Osteoblast (primary cell): ENCODE results near the gene NAXD. TPM values are rescaled to one million over a fixed set of nuclear protein-coding genes. Genes with fewer than 3 reads are reported as not detected.
A peak's percentile ranks its signal among the peaks of the same experiment; 100 is the strongest.

Experiments
- DNase-seq: peaks from one replicate; pipeline ENCODE4 v3.0.0; 2011; ENCODE audit warnings: low spot score, mixed read lengths; ENCODE audit not compliant: insufficient read length; ENCODE audit errors: missing footprints
- H2AFZ ChIP-seq: 2 replicates; pipeline ENCODE4 v1.6.0; 2011; ENCODE audit warnings: mild to moderate bottlenecking, low read length
- H3K27ac ChIP-seq: 2 replicates; pipeline ENCODE4 v1.5.1; 2011; ENCODE audit warnings: mild to moderate bottlenecking, low read depth, low read length, moderate library complexity
- H3K27me3 ChIP-seq: 2 replicates; pipeline ENCODE4 v1.6.0; 2012; ENCODE audit warnings: mild to moderate bottlenecking, control low read depth, inconsistent platforms, low read length, moderate library complexity; ENCODE audit not compliant: insufficient read depth
- H3K36me3 ChIP-seq: 2 replicates; pipeline ENCODE4 v1.5.1; 2011; ENCODE audit warnings: mild to moderate bottlenecking, low read length, control low read depth, moderate library complexity; ENCODE audit not compliant: insufficient read depth
- H3K4me1 ChIP-seq: 2 replicates; pipeline ENCODE4 v1.5.1; 2011; ENCODE audit warnings: mild to moderate bottlenecking, low read length, control low read depth, moderate library complexity; ENCODE audit not compliant: insufficient read depth
- H3K4me2 ChIP-seq: 2 replicates; pipeline ENCODE4 v1.6.0; 2011; ENCODE audit warnings: mild to moderate bottlenecking, low read length; ENCODE audit not compliant: insufficient read depth
- H3K4me3 ChIP-seq: fragments of 200-600 bp; sonication (generic); 3 replicates; pipeline ENCODE4 v1.5.1; 2012; ENCODE audit warnings: mild to moderate bottlenecking, low read length, inconsistent platforms; ENCODE audit not compliant: insufficient read depth
- H3K79me2 ChIP-seq: 2 replicates; pipeline ENCODE4 v1.6.0; 2012; ENCODE audit warnings: mild to moderate bottlenecking, low read length, control low read depth, inconsistent platforms; ENCODE audit not compliant: insufficient read depth
- H3K9me3 ChIP-seq: 2 replicates; pipeline ENCODE4 v1.5.1; 2011; ENCODE audit warnings: low read depth, low read length, control low read depth
- H4K20me1 ChIP-seq: 2 replicates; pipeline ENCODE4 v1.6.0; 2012; ENCODE audit warnings: mild to moderate bottlenecking, low read length, control low read depth; ENCODE audit not compliant: insufficient read depth
- CTCF ChIP-seq: IDR thresholded peaks from 2 replicates; pipeline ENCODE4 v1.5.1; 2011; ENCODE audit warnings: mild to moderate bottlenecking, low read depth, low read length, moderate library complexity; ENCODE audit errors: extremely low read depth
- total RNA-seq: library from RNA; depleted of rRNA; stranded (reverse); fragments of >200 nt; gene quantifications from 2 replicates; pipeline ENCODE4 v1.2.3, GENCODE V29; 2012

Gene NAXD
- total RNA-seq, 1 donor: 15.9 TPM

DNA sequence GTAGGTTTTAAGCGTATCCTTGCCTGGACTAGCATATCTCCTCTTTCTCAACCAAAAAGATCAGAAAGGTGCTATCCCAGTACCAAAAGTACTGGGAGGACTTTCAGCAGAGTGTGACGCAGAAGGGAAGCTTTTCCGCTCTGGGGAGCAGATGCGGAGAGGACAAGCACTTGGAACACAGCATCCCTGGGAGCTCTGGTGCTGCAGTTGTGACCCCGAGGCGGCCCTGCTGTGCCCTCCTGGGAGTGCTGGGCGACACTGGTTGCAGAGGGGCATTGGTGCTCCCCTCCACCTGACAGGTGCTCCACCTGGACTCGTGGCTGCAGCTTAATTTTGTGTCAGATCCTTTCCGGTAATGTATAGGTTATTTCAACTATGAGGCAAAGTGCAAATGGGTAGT, 3.4 kb downstream of the NAXD start:
- H4K20me1 ChIP-seq: peaks cover 59% of the 10 kb centered on the region
- H3K4me2 ChIP-seq: no peak overlapping the region
- DNase-seq: no peak
- TF ChIP-seq CTCF: no peak
- H3K79me2 ChIP-seq: peaks cover 82% of the 10 kb centered on the region
- peaks cover 11% of the 10 kb centered on the region for H3K36me3 ChIP-seq
- no peak overlapping the region for H3K27ac ChIP-seq
- H3K27me3 ChIP-seq: no peaks in the 10 kb centered on the region
- no peaks in the 10 kb centered on the region for H3K9me3 ChIP-seq
- no peak overlapping the region for H2AFZ ChIP-seq
- peaks cover 26% of the 10 kb centered on the region for H3K4me1 ChIP-seq
- H3K4me3 ChIP-seq: no peak overlapping the region

DNA sequence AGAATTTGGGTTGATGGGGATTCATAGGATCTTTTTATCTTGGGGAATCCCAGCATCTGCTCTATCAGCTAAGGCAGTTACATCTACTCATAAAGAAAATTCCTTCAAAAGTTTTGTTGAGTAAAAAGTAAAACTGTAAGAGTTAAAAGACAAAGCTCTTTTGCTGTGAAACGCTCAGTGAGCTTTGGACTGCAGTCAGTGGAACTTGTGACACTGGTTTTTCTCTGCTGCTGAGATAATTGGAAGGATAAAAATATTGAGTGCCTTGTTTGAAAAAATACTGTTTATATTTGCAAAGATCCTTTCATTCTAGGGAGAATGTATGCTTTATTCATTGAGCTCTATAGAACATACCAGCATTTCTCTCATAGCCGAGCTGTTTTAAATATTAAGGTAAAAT, 5.3 kb downstream of the NAXD start:
- Histone ChIP-seq H4K20me1 (peaks cover 70% of the 10 kb centered on the region), H2AFZ (no peak overlapping the region), H3K9me3 (no peaks in the 10 kb centered on the region), H3K27ac (no peak overlapping the region), H3K36me3 (peaks cover 17% of the 10 kb centered on the region), H3K4me1 (peaks cover 22% of the 10 kb centered on the region), H3K4me2 (no peak overlapping the region), H3K27me3 (no peaks in the 10 kb centered on the region), H3K79me2 (peaks cover 98% of the 10 kb centered on the region), H3K4me3 (no peak overlapping the region)
- DNase-seq: no peak
- no peak for TF ChIP-seq CTCF

DNA sequence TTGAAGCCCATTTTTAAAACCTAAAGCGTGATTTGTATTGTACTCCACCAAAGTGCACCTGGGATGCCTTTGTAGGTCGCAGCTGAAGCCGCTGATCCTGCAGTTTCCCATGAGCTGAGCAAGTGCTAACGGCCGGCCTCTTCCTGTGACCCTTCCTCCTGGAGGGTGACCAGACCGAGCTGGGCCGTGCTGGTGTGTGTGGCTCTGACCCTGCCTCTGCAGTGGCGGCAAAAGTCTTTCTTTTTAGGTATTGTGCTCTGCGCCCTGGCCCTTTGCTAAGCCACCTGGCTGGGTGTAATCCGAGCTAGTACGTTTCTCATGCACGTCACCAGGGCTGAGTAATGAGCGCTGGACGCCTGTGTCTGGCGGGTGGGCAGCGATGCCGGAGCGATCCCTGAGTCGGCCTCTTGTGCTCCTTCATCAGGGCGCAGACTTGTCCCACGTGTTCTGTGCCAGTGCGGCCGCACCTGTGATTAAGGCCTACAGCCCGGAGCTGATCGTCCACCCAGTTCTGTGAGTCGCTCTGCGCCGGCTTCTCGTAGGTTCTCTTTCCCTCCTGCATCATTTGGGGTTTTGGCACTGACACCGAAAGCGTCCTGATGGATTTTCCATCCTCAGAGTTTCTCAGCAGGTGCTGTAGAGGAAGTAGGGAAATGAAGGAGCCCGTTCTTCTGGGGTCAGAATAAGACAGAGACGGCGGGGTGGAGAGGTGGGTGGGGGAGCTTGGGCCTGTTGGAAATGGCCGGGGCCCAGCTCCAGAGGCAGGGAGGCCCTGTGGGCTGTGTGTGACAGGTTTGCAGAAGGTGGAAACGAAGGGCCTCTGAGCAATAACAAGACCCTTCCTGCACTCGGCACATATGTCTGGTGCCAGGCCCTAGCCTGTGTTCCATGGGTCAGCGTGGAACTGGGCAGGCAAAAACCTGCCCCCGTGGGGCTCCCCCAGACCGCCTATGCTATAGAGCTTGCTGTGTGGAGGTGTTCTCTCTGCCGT, 9.7 kb downstream of the NAXD start:
- no peak for TF ChIP-seq CTCF
- DNase-seq: peak; percentile 59
- H3K4me2 ChIP-seq: no peak overlapping the region
- H3K27me3 ChIP-seq: no peaks in the 10 kb centered on the region
- peaks cover 64% of the 10 kb centered on the region for H4K20me1 ChIP-seq
- H3K27ac ChIP-seq: peak overlapping the region; percentile 23
- H3K79me2 ChIP-seq: peaks cover 96% of the 10 kb centered on the region
- H3K4me1 ChIP-seq: no peaks in the 10 kb centered on the region
- H3K4me3 ChIP-seq: no peak overlapping the region
- no peaks in the 10 kb centered on the region for H3K9me3 ChIP-seq
- peaks cover 39% of the 10 kb centered on the region for H3K36me3 ChIP-seq
- H2AFZ ChIP-seq: no peak overlapping the region

DNA sequence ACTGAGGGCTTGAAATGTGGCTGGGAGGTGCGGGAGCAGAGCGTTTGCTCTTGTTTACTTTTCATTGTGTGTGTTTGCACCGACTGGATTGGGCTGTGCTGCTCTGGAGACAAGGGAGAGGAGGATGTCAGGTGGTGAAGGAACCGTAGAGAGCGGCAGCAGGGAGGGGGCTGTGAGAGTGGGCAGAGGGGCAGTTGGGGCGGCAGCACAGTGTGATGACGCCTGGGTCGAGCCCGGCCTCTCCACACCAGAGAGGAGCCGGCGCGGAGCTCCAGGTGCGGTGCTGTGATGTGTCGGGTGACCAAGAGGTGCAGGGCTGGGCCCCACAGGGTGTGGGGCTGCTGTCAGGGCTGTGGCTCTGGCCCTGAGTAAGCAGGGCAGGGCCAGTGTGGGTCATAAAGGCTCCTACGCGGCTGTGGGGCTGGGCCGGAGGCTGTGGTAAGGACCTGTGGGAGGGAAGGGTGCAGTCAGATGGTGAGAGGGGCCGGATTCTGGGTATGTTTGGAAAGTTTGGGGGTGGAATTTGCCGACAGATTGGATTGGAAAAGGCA, 10.5 kb downstream of the NAXD start:
- Histone ChIP-seq H3K4me2 (no peak overlapping the region), H3K4me1 (no peaks in the 10 kb centered on the region), H3K79me2 (peaks cover 96% of the 10 kb centered on the region), H3K27me3 (no peaks in the 10 kb centered on the region), H3K9me3 (no peaks in the 10 kb centered on the region), H3K27ac (peak overlapping the region; percentile 23), H3K4me3 (no peak overlapping the region), H2AFZ (no peak overlapping the region), H4K20me1 (peaks cover 66% of the 10 kb centered on the region), H3K36me3 (peaks cover 44% of the 10 kb centered on the region)
- no peak for TF ChIP-seq CTCF
- DNase-seq: peak; percentile 81
